Measurements from ENCODE around the gene RNF208.

DNA sequence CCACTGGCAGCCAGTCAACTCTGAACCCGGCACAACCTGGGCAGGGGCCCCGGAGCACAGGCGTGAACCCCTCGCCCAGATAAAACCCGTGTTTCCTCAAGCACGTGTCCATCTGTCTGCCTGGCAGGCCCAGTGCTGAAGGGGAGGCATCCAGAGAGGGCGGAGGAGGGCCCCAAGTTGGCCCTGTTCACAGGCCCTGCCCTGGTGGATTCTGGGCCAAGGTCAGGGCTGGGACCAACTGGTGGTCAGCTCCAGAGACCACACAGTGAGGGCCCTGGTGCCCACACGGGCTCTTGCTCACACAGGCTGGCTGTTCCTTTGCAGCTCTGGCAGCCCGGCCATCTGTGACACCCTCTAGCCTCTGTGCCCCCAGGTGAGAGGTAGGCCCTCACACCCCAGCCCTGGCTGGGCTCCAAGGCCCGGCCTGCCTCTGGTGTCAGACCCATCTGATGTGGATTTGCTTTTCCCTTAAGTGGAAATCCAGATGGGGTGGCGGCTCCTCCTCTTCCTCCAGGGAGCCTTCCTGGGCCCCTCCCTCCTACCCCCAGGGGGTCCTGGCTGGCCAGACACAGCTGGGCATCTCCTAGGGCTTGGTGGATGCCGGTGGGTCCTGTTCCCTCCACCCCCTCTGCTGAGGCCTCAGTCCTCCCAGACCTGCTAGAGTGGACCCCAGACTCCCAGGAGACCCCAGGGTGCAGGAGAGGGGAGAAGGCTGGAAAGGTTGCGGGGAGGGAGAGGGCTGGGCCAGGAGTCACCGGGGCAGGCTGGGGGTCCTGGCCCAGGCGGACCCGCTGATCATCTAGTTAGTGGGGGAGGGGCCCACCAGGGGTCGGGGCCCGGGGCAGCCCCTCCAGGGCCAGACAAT, 28.5 kb upstream of the RNF208 start:
- TF ChIP-seq, protein P1, sequence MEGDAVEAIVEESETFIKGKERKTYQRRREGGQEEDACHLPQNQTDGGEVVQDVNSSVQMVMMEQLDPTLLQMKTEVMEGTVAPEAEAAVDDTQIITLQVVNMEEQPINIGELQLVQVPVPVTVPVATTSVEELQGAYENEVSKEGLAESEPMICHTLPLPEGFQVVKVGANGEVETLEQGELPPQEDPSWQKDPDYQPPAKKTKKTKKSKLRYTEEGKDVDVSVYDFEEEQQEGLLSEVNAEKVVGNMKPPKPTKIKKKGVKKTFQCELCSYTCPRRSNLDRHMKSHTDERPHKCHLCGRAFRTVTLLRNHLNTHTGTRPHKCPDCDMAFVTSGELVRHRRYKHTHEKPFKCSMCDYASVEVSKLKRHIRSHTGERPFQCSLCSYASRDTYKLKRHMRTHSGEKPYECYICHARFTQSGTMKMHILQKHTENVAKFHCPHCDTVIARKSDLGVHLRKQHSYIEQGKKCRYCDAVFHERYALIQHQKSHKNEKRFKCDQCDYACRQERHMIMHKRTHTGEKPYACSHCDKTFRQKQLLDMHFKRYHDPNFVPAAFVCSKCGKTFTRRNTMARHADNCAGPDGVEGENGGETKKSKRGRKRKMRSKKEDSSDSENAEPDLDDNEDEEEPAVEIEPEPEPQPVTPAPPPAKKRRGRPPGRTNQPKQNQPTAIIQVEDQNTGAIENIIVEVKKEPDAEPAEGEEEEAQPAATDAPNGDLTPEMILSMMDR (IDR thresholded peaks at IDR 0.05; ENCODE audit: low read depth, low read length), result no peak
- TF ChIP-seq POLR2A (IDR thresholded peaks at IDR 0.05; ENCODE audit: extremely low read depth, insufficient read length), result no peak

Data from NB4 (cell line).